Measurements from ENCODE around the gene INPP1. TPM values are rescaled to one million over a fixed set of nuclear protein-coding genes. Genes with fewer than 3 reads are reported as not detected.
"Not testable (repeated sequence)": the region's sequence is repeated elsewhere in the genome, so short reads cannot be mapped to it uniquely, and the experiment has no call there.

INPP1 gene
- polyA plus RNA-seq, 1 of the 3 experiments (the other 2 are of a cell fraction) = 6.4 TPM

DNA sequence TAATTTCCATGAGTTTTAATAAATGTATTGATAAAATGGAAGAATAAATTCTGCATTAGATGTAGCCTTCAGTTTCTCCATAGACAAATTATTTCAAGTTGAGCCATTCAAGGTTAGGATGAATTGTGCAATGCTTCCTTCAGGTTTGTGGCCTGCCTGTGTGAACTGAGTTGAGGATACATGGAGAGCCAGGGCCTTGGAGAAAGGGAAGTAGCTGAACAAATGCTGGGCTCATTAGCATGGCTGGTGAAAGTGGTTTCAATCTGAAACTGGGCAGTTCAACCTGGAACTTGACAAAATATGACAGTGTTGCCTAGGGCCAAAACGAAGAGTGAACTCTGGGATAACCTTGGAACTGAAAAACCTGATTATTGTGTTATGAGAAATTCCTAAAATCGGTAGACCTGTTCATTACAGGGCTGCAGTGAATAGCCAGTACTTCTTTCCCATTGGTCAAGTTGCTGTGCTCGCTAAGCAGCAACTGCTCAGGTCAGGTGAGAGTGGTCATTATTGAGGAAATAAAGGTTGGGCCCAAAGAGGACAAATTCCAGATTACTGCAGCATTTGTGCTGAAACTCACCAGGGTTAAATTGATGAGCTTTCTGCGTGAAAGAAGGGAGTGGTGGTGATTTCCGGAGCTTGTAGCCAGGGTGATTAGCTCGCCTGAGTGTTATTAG, 12.7 kb downstream of the INPP1 start (continued):
- TF ChIP-seq, protein P1, sequence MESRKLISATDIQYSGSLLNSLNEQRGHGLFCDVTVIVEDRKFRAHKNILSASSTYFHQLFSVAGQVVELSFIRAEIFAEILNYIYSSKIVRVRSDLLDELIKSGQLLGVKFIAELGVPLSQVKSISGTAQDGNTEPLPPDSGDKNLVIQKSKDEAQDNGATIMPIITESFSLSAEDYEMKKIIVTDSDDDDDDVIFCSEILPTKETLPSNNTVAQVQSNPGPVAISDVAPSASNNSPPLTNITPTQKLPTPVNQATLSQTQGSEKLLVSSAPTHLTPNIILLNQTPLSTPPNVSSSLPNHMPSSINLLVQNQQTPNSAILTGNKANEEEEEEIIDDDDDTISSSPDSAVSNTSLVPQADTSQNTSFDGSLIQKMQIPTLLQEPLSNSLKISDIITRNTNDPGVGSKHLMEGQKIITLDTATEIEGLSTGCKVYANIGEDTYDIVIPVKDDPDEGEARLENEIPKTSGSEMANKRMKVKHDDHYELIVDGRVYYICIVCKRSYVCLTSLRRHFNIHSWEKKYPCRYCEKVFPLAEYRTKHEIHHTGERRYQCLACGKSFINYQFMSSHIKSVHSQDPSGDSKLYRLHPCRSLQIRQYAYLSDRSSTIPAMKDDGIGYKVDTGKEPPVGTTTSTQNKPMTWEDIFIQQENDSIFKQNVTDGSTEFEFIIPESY (IDR thresholded peaks at IDR 0.05; ENCODE audit: borderline replicate concordance, low read depth) = no peak

DNA sequence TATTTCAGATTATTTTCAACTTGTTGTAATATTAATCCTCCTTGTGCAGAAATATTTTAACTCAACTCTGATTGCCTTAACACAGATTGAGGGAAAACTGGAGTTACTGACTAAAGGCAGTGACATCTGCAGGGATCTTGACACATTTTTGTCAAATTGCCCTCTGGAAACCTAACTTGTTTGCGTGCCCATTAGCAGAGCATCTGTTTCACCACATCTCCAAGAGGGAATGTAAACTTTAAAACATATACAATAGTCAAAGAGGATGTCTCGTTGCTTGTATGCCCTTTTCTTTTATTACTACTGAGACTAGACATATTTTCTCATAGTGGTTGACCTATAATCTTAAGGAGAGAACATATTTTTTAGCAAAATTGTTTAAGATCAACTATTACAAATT, 14.2 kb downstream of the INPP1 start:
- CTCF ChIA-PET = interaction anchor here (1.6 kb wide), 1 partner anchor 13 kb away, joined by 5 read pairs; the partner anchor contains the start of gene INPP1
- Histone ChIP-seq H3K4me2 (no peak overlapping the region), H3K9me2 (no peaks in the 10 kb centered on the region), H2AFZ (ENCODE audit: low read depth) (no peak overlapping the region), H3K79me2 (ENCODE audit: insufficient read depth) (no peaks in the 10 kb centered on the region), H3K9me3 (no peaks in the 10 kb centered on the region), H3F3A (replicated peaks; ENCODE audit: insufficient read depth) (no peaks in the 10 kb centered on the region), H3K4me3 (ENCODE audit: low read depth in 2 of 2, low read length in 1 of 2) (no peak overlapping the region), H3K27me3 (ENCODE audit: insufficient read depth) (no peaks in the 10 kb centered on the region), H4K20me1 (ENCODE audit: insufficient read depth) (no peaks in the 10 kb centered on the region), H3K27ac (ENCODE audit: low read depth in 2 of 2, low read length in 1 of 2) (no peak overlapping the region), H3K36me3 (replicated peaks in 1 of 2; ENCODE audit: control insufficient read depth in 1 of 2, insufficient read depth in 2 of 2, low read length in 1 of 2) (no peaks in the 10 kb centered on the region), H3K4me1 (ENCODE audit: control insufficient read depth in 1 of 2, insufficient read depth in 2 of 2, low read depth in 1 of 2, low read length in 1 of 2) (peaks cover 0 to 26% of the 10 kb centered on the region in 2 experiments; a peak in 2 of 4 replicates), H3K9ac (no peak overlapping the region)
- no peak for TF ChIP-seq ELF1 (IDR thresholded peaks at IDR 0.05)
- POLR2A ChIA-PET = no interaction called here
- DNase-seq = no peak
- 64% methylated on average over 2 of the region's 2 CpGs for WGBS (ENCODE audit: low lambda C conversion rate)

DNA sequence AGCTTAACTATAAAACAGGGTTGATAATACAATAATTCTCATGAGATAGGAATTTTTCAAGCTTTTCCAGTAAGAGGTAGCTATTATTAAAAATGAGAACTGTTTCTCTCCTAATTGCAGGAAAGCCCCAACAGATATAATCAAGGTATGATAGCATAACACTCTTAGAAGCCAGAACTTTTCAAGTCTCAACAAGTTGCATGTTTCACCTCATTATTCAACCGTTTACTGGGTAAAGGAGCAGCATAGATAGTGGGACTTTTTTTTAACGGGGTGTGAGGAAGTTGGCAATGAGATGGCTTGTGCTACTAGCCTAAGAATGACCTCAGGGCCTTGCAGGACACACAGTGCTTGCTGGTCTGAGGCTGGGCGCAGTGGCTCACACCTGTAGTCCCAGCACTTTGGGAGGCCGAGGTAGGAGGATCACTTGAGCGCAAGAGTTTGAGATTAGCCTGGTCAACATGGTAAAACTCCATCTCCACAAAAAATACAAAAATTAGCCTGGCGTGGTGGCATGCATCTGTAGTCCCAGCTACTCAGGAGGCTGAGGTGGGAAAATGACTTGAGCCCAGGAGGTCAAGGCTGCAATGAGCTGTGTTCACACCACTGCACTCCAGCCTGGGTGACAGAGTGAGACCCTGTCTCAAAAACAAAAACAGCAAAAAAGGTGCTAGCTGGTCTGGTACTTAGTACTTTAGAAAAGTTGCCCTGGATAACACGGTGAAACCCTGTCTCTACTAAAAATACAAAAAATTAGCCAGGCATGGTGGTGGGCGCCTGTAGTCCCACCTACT, 15.5 kb downstream of the INPP1 start:
- not testable (repeated sequence) for H2AFZ ChIP-seq (ENCODE audit: low read depth); H3F3A ChIP-seq (replicated peaks; ENCODE audit: insufficient read depth); H3K9me2 ChIP-seq; H3K9me3 ChIP-seq; DNase-seq; H3K36me3 ChIP-seq (replicated peaks in 1 of 2; ENCODE audit: control insufficient read depth in 1 of 2, insufficient read depth in 2 of 2, low read length in 1 of 2); H3K79me2 ChIP-seq (ENCODE audit: insufficient read depth); H3K4me3 ChIP-seq (ENCODE audit: low read depth in 2 of 2, low read length in 1 of 2); H4K20me1 ChIP-seq (ENCODE audit: insufficient read depth); H3K27me3 ChIP-seq (ENCODE audit: insufficient read depth); H3K9ac ChIP-seq
- Histone ChIP-seq H3K27ac (ENCODE audit: low read depth in 2 of 2, low read length in 1 of 2) (peak overlapping the region in 1 of 2 experiments; percentile 52; a peak in 1 of 4 replicates), H3K4me1 (ENCODE audit: control insufficient read depth in 1 of 2, insufficient read depth in 2 of 2, low read depth in 1 of 2, low read length in 1 of 2) (peaks cover 0 to 19% of the 10 kb centered on the region in 2 experiments; a peak in 2 of 4 replicates), H3K4me2 (peak overlapping the region; percentile 71; the same call in 1 of the 2 replicates)
- ChIA-PET CTCF (interaction anchor here (1.1 to 2.2 kb wide), 4 partner anchors 9 to 39 kb away, joined by 3 to 10 read pairs (median 6); partner anchors contain the start of genes HIBCH and INPP1), POLR2A (interaction anchor here (1.2 kb wide), 1 partner anchor 8 kb away, joined by 3 read pairs; no protein-coding TSS in a partner anchor)
- 85% methylated on average over 8 of the region's 8 CpGs for WGBS (ENCODE audit: low lambda C conversion rate)

DNA sequence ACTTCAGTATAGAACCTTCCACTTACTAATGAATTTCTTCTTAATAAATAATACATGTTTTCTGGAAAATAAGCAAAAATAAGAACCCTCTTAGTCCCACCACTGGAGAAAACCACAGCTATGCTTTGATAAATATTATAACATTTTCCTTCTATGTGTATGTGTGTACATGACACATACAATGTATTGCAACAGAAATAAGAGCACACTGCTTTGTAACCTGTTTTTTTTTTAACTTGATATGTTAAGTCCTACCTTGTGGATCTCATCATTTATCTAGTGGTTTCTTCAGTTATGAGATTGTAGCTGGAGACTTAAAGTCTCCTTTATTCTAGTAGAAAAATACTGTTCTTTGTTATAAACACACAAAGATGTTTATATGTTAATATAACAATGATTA, 17.2 kb downstream of the INPP1 start:
- ChIA-PET CTCF (interaction anchor here (0.8 to 1.1 kb wide), 3 partner anchors 9 to 150 kb away, joined by 3 to 4 read pairs (median 3); no protein-coding TSS in a partner anchor), POLR2A (interaction anchor here (0.5 to 1.2 kb wide), 3 partner anchors 10 to 1991 kb away, joined by 3 to 4 read pairs (median 3); no protein-coding TSS in a partner anchor)
- Histone ChIP-seq H3K27ac (ENCODE audit: low read depth in 2 of 2, low read length in 1 of 2) (peak overlapping the region in 1 of 2 experiments; percentile 84; a peak in 1 of 4 replicates), H3K4me2 (no peak overlapping the region), H3K79me2 (ENCODE audit: insufficient read depth) (no peaks in the 10 kb centered on the region), H3K4me3 (ENCODE audit: low read depth in 2 of 2, low read length in 1 of 2) (peak overlapping the region in 1 of 2 experiments; percentile 54; a peak in 1 of 4 replicates), H3K27me3 (ENCODE audit: insufficient read depth) (no peaks in the 10 kb centered on the region), H3K4me1 (ENCODE audit: control insufficient read depth in 1 of 2, insufficient read depth in 2 of 2, low read depth in 1 of 2, low read length in 1 of 2) (peaks cover 0 to 13% of the 10 kb centered on the region in 2 experiments; a peak in 2 of 4 replicates), H3K9me3 (no peaks in the 10 kb centered on the region), H3K36me3 (replicated peaks in 1 of 2; ENCODE audit: control insufficient read depth in 1 of 2, insufficient read depth in 2 of 2, low read length in 1 of 2) (no peaks in the 10 kb centered on the region), H3K9ac (no peak overlapping the region), H3K9me2 (no peaks in the 10 kb centered on the region), H4K20me1 (ENCODE audit: insufficient read depth) (no peaks in the 10 kb centered on the region), H2AFZ (ENCODE audit: low read depth) (no peak overlapping the region; the same call in 1 of the 2 replicates), H3F3A (replicated peaks; ENCODE audit: insufficient read depth) (no peaks in the 10 kb centered on the region)
- no peak for DNase-seq
- TF ChIP-seq RCOR1 (IDR thresholded peaks at IDR 0.05; ENCODE audit: low read length) = no peak
- TF ChIP-seq NFIC (IDR thresholded peaks at IDR 0.05; ENCODE audit: borderline replicate concordance) = no peak
- TF ChIP-seq, protein P2, sequence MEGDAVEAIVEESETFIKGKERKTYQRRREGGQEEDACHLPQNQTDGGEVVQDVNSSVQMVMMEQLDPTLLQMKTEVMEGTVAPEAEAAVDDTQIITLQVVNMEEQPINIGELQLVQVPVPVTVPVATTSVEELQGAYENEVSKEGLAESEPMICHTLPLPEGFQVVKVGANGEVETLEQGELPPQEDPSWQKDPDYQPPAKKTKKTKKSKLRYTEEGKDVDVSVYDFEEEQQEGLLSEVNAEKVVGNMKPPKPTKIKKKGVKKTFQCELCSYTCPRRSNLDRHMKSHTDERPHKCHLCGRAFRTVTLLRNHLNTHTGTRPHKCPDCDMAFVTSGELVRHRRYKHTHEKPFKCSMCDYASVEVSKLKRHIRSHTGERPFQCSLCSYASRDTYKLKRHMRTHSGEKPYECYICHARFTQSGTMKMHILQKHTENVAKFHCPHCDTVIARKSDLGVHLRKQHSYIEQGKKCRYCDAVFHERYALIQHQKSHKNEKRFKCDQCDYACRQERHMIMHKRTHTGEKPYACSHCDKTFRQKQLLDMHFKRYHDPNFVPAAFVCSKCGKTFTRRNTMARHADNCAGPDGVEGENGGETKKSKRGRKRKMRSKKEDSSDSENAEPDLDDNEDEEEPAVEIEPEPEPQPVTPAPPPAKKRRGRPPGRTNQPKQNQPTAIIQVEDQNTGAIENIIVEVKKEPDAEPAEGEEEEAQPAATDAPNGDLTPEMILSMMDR (IDR thresholded peaks at IDR 0.05) = no peak
- TF ChIP-seq, protein P3, sequence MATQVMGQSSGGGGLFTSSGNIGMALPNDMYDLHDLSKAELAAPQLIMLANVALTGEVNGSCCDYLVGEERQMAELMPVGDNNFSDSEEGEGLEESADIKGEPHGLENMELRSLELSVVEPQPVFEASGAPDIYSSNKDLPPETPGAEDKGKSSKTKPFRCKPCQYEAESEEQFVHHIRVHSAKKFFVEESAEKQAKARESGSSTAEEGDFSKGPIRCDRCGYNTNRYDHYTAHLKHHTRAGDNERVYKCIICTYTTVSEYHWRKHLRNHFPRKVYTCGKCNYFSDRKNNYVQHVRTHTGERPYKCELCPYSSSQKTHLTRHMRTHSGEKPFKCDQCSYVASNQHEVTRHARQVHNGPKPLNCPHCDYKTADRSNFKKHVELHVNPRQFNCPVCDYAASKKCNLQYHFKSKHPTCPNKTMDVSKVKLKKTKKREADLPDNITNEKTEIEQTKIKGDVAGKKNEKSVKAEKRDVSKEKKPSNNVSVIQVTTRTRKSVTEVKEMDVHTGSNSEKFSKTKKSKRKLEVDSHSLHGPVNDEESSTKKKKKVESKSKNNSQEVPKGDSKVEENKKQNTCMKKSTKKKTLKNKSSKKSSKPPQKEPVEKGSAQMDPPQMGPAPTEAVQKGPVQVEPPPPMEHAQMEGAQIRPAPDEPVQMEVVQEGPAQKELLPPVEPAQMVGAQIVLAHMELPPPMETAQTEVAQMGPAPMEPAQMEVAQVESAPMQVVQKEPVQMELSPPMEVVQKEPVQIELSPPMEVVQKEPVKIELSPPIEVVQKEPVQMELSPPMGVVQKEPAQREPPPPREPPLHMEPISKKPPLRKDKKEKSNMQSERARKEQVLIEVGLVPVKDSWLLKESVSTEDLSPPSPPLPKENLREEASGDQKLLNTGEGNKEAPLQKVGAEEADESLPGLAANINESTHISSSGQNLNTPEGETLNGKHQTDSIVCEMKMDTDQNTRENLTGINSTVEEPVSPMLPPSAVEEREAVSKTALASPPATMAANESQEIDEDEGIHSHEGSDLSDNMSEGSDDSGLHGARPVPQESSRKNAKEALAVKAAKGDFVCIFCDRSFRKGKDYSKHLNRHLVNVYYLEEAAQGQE (IDR thresholded peaks at IDR 0.05; ENCODE audit: low read depth, low read length) = no peak
